Activated T-helper 17 cell treated with anti-CD3 and anti-CD28 coated beads, Interleukin-2, amount 50 U/mL, for 72 hours (primary cell): ENCODE results near the gene TBRG4. TPM values are rescaled to one million over a fixed set of nuclear protein-coding genes. Genes with fewer than 3 reads are reported as not detected.
A peak's percentile ranks its signal among the peaks of the same experiment; 100 is the strongest.

Experiments used
- ATAC-seq: fragments of 150-1000 bp; cut with Tn5 transposase; replicated peaks from 2 replicates; pipeline ENCODE4 v1.10.0; 2021; ENCODE audit warnings: mild to moderate bottlenecking, moderate library complexity
- H3K27ac Mint-ChIP-seq: one replicate; pipeline ENCODE4 v1.8.0; 2022; ENCODE audit warnings: mixed read lengths
- H3K27me3 Mint-ChIP-seq: one replicate; pipeline ENCODE4 v1.8.0; 2022; ENCODE audit warnings: mixed read lengths
- H3K36me3 Mint-ChIP-seq: one replicate; pipeline ENCODE4 v1.8.0; 2022; ENCODE audit warnings: low read depth, mild to moderate bottlenecking, mixed read lengths
- H3K4me1 Mint-ChIP-seq: one replicate; pipeline ENCODE4 v1.8.0; 2022; ENCODE audit warnings: mixed read lengths
- H3K4me3 Mint-ChIP-seq: one replicate; pipeline ENCODE4 v1.8.0; 2022; ENCODE audit warnings: mild to moderate bottlenecking, mixed read lengths
- H3K9me3 Mint-ChIP-seq: one replicate; pipeline ENCODE4 v1.8.0; 2022; ENCODE audit warnings: mixed read lengths
- total RNA-seq, 2 donors: library from RNA; stranded (reverse); gene quantifications; one replicate each; pipeline ENCODE4 v1.2.3, GENCODE V29; 2022

TBRG4 gene
- total RNA-seq, 2 donors from 2014 or later: 119 to 177 TPM

- peaks cover 12% of the 10 kb centered on the region for H3K27me3 Mint-ChIP-seq
- no peaks in the 10 kb centered on the region for H3K36me3 Mint-ChIP-seq
- no peak overlapping the region for H3K4me3 Mint-ChIP-seq
- no peaks in the 10 kb centered on the region for H3K9me3 Mint-ChIP-seq
- no peaks in the 10 kb centered on the region for H3K4me1 Mint-ChIP-seq
- H3K27ac Mint-ChIP-seq: no peak overlapping the region
- no peak for ATAC-seq
Measured at GRCh38 chr7:45150199-45150598, 38.7 kb upstream of the TBRG4 start.

GRCh38 chr7:45149606-45150005, 38.1 kb upstream of the TBRG4 start:
- H3K36me3 Mint-ChIP-seq: no peaks in the 10 kb centered on the region

GRCh38 chr7:45148653-45148973, 37.1 kb upstream of the TBRG4 start:
- Mint-ChIP-seq H3K27ac (no peak overlapping the region), H3K36me3 (no peaks in the 10 kb centered on the region), H3K4me1 (no peaks in the 10 kb centered on the region), H3K4me3 (no peak overlapping the region), H3K27me3 (peaks cover 18% of the 10 kb centered on the region), H3K9me3 (no peaks in the 10 kb centered on the region)
- no peak for ATAC-seq

More at GRCh38 chr7:45149606-45150005, 38.1 kb upstream of the TBRG4 start:
- H3K4me3 Mint-ChIP-seq: no peak overlapping the region
- peaks cover 12% of the 10 kb centered on the region for H3K27me3 Mint-ChIP-seq
- no peak for ATAC-seq
- H3K4me1 Mint-ChIP-seq: no peaks in the 10 kb centered on the region
- no peaks in the 10 kb centered on the region for H3K9me3 Mint-ChIP-seq
- H3K27ac Mint-ChIP-seq: no peak overlapping the region

GRCh38 chr7:45147858-45148652, 36.6 kb upstream of the TBRG4 start:
- no peaks in the 10 kb centered on the region for H3K4me1 Mint-ChIP-seq
- H3K27me3 Mint-ChIP-seq: peaks cover 18% of the 10 kb centered on the region
- ATAC-seq: no peak
- H3K27ac Mint-ChIP-seq: no peak overlapping the region
- no peak overlapping the region for H3K4me3 Mint-ChIP-seq
- no peaks in the 10 kb centered on the region for H3K36me3 Mint-ChIP-seq
- H3K9me3 Mint-ChIP-seq: no peaks in the 10 kb centered on the region

GRCh38 chr7:45146531-45147379, 35.3 kb upstream of the TBRG4 start:
- no peak for ATAC-seq
- H3K4me1 Mint-ChIP-seq: no peaks in the 10 kb centered on the region
- H3K27ac Mint-ChIP-seq: no peak overlapping the region
- H3K36me3 Mint-ChIP-seq: no peaks in the 10 kb centered on the region
- no peak overlapping the region for H3K4me3 Mint-ChIP-seq
- peaks cover 18% of the 10 kb centered on the region for H3K27me3 Mint-ChIP-seq
- no peaks in the 10 kb centered on the region for H3K9me3 Mint-ChIP-seq

GRCh38 chr7:45145881-45146280, 34.4 kb upstream of the TBRG4 start:
- Mint-ChIP-seq H3K27me3 (peaks cover 18% of the 10 kb centered on the region), H3K36me3 (no peaks in the 10 kb centered on the region), H3K4me3 (no peak overlapping the region), H3K9me3 (no peaks in the 10 kb centered on the region), H3K27ac (no peak overlapping the region), H3K4me1 (no peaks in the 10 kb centered on the region)
- ATAC-seq: no peak

GRCh38 chr7:45143616-45144015, 32.1 kb upstream of the TBRG4 start:
- Mint-ChIP-seq H3K4me3 (no peak overlapping the region), H3K4me1 (no peaks in the 10 kb centered on the region), H3K9me3 (no peaks in the 10 kb centered on the region), H3K27ac (no peak overlapping the region), H3K36me3 (no peaks in the 10 kb centered on the region), H3K27me3 (peaks cover 9% of the 10 kb centered on the region)
- no peak for ATAC-seq

- peak overlapping the region; percentile 54 for H3K4me3 Mint-ChIP-seq
Measured at GRCh38 chr7:45140827-45141226, 29.3 kb upstream of the TBRG4 start.

GRCh38 chr7:45138433-45139267, 27.2 kb upstream of the TBRG4 start:
- no peaks in the 10 kb centered on the region for H3K9me3 Mint-ChIP-seq
- H3K4me3 Mint-ChIP-seq: no peak overlapping the region
- H3K27me3 Mint-ChIP-seq: no peaks in the 10 kb centered on the region
- no peak for ATAC-seq
- no peaks in the 10 kb centered on the region for H3K36me3 Mint-ChIP-seq
- H3K4me1 Mint-ChIP-seq: peaks cover 6% of the 10 kb centered on the region
- no peak overlapping the region for H3K27ac Mint-ChIP-seq

More at GRCh38 chr7:45140827-45141226, 29.3 kb upstream of the TBRG4 start:
- ATAC-seq: peak; percentile 54
- Mint-ChIP-seq H3K36me3 (no peaks in the 10 kb centered on the region), H3K4me1 (peaks cover 6% of the 10 kb centered on the region), H3K27me3 (peaks cover 6% of the 10 kb centered on the region), H3K9me3 (no peaks in the 10 kb centered on the region), H3K27ac (peak overlapping the region; percentile 73)

GRCh38 chr7:45136106-45137060, 24.9 kb upstream of the TBRG4 start:
- Mint-ChIP-seq H3K4me1 (peaks cover 6% of the 10 kb centered on the region), H3K27ac (peak overlapping the region; percentile 69), H3K9me3 (no peaks in the 10 kb centered on the region), H3K4me3 (no peak overlapping the region), H3K27me3 (no peaks in the 10 kb centered on the region), H3K36me3 (no peaks in the 10 kb centered on the region)
- peak; percentile 84 for ATAC-seq

GRCh38 chr7:45133877-45134276, 22.4 kb upstream of the TBRG4 start:
- H3K27me3 Mint-ChIP-seq: no peaks in the 10 kb centered on the region
- H3K4me1 Mint-ChIP-seq: peaks cover 6% of the 10 kb centered on the region
- no peak overlapping the region for H3K4me3 Mint-ChIP-seq
- no peak overlapping the region for H3K27ac Mint-ChIP-seq
- no peaks in the 10 kb centered on the region for H3K36me3 Mint-ChIP-seq
- H3K9me3 Mint-ChIP-seq: no peaks in the 10 kb centered on the region
- no peak for ATAC-seq

GRCh38 chr7:45133352-45133751, 21.9 kb upstream of the TBRG4 start:
- H3K9me3 Mint-ChIP-seq: no peaks in the 10 kb centered on the region
- H3K4me3 Mint-ChIP-seq: no peak overlapping the region
- H3K27ac Mint-ChIP-seq: no peak overlapping the region
- ATAC-seq: no peak
- H3K36me3 Mint-ChIP-seq: no peaks in the 10 kb centered on the region
- peaks cover 6% of the 10 kb centered on the region for H3K4me1 Mint-ChIP-seq
- no peaks in the 10 kb centered on the region for H3K27me3 Mint-ChIP-seq

GRCh38 chr7:45132708-45133320, 21.3 kb upstream of the TBRG4 start:
- Mint-ChIP-seq H3K27ac (no peak overlapping the region), H3K27me3 (no peaks in the 10 kb centered on the region), H3K4me3 (no peak overlapping the region), H3K9me3 (no peaks in the 10 kb centered on the region), H3K36me3 (no peaks in the 10 kb centered on the region), H3K4me1 (peaks cover 6% of the 10 kb centered on the region)
- ATAC-seq: no peak
